GM19455 (cell line): ENCODE results near the gene TMEM126B.
"Not testable (repeated sequence)": the region's sequence is repeated elsewhere in the genome, so short reads cannot be mapped to it uniquely, and the experiment has no call there.

Experiments used
- ATAC-seq: cut with Tn5 transposase; IDR thresholded peaks from one replicate; pipeline ENCODE4 v1.9.1; 2021; ENCODE audit not compliant: unreplicated experiment

The TMEM126B gene

DNA sequence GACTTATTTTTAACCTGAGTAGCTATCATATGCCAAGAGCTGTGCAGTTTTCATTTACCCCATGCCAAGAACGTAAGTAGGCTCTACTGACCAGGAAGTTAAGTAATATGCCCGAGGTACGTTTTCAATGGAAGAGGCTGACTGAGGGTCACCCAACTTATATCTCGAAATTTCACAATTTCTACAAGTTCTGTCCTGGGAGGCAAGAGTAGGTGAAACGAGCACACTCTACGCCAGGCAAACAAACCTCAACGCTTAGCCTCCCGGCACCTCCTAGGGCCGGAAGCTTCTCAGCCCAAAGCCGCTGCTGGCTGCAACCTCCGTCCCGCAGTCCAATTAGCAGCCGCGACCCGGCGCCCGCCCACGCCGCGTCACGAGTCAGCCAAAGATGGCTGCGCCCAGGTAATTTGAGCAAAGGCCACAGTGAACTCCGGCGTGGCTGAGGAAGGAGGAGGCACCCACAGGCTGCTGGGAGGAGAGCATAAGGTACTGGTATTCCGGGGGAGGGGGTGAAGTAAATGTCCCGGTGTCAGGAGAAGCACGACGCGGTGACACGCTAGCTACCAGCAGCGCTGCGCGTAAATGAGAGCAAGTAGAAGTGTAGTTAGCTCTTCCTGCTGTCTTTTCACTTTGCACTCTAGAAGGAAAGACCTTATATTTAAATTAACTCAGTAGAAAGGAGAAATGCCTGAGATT lies 19.4 kb downstream of the TMEM126B start, which contains the start of gene TMEM126A:
Gene TMEM126A, plus strand, starts transcription at position 364 of the 696 bp plus-strand sequence. CDS start 2,289 bp downstream, outside the sequence.
- peak; percentile 99 for ATAC-seq

DNA sequence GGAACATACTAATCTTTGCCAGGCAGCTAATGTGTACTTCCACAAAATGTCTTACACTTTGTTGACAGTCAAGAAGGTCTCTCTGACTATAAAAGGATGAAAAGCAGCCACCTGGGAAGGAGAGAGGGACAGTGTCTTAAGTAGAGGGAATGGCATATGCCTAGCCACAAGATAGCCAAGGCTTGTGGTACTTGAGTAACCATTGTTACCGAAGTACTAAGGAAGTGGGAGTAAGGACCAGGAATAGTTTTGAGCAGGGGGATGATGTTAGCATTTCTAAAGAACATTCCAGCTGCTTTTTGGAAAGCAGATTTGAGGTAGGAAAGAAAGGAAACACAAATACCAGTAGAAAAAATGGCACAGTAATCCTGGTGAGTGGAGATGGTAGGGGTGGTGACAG lies 22.7 kb downstream of the TMEM126B start:
- ATAC-seq: no peak

DNA sequence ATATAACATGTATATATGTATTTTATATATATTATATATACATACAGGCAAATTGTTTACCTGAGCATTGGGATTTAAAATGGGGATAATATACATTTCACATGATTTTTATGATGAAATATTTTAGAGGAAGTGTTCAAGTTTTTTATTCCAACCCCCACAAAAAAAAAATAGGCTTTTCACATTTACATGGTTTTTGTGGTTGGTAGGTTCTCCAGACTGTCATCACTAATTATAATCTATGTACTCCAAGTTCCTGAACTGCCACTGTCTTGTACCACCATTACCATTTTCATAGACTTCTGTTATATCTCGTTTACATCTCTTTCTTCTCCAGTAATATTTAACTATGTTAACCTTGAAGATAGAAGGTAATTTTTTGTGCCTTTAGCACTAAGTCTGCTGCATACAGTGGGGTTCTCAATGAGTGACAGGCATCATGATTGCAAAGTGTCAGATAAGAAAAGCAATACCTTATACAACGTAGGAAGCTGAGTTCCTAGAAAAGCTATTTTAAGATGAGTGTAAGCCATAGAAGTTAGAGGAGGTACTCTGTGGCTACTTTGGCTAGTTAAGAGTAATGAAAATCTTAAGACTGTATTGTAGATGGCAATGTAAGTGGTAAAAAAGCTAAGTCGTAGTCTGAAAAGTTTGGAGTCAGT lies 24.5 kb downstream of the TMEM126B start:
- ATAC-seq: no peak

DNA sequence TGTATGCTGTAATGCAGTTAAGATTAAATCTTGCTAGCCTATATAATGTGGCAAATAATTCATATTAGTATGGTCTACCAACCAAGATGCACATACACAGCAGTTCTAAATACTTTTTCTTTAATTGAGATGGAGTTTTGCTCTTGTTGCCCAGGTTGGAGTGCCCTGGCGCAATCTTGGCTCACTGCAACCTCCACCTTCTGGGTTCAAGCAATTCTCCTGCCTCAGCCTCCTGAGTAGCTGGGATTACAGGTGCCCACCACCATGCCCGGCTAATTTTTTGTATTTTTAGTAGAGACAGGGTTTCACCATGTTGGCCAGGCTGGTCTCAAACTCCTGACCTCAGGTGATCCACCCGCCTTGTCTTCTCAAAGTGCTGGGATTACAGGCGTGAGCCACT lies 25.9 kb downstream of the TMEM126B start:
- ATAC-seq: not testable (repeated sequence)

DNA sequence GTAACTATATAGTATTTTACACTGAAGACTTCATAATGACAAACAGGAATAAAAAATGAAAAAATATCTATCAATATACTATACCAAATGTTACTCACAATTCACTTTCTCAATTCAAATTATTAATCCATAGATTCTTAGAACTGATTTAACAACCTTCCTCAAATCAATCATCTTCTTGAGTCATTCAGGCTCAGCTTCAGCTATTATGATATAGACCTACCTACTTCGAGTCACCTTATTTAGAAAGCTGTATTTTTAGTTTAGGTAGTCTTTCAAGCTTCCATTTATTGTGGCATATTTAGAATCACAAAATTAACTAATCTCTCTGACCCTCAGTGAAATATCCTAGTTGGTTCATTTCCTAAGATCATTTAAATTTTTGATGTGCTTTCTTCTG lies 28.4 kb downstream of the TMEM126B start:
- no peak for ATAC-seq

DNA sequence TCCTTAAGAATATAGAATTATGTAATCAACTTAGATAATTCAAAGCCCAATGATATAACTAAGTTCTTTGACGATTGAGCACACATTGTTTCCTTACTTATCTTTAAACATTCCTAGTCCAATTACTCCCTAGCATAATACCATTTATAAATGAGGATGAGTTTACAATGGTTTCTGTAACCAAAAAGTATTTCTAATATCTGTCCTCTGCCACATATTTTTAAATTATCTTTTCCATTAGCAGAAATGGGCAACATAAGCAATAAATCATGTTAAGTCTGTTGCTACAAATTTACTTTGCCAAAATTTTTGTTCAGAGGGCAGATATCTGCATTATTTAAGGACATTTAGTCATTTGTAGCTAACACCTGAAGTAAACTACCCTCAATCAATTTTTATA lies 29.8 kb downstream of the TMEM126B start:
- no peak for ATAC-seq

DNA sequence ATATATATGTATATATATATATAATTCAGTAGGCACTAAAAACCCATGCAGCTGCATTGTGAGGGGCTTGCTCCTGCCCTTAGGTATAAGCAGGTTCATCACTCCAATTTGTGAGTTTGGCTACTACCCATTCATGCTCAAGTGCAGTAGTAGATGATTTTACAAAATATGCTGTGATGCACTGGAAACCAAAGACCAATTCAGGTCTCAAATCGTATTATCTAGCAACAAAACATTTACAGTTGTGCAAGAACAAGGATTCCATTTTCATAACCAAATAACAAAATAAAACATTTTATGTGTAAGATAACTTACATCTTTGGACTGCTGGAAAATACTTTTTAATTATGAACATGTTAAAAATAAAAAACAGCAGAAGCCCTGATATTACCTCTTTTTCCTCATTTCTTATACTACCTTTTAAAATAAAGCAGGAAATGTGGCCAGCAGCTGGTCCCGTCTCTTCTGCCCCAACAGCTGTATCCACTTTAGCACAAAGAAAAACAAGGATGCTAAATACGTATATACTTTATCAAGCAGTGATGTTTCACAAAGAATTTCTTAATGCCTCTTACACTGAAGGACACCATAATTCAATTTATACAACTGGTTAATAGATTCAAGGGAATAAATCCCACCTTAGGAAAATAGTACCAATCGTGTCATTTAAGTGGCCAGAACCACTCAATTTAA lies 33.7 kb downstream of the TMEM126B start:
- ATAC-seq: no peak

DNA sequence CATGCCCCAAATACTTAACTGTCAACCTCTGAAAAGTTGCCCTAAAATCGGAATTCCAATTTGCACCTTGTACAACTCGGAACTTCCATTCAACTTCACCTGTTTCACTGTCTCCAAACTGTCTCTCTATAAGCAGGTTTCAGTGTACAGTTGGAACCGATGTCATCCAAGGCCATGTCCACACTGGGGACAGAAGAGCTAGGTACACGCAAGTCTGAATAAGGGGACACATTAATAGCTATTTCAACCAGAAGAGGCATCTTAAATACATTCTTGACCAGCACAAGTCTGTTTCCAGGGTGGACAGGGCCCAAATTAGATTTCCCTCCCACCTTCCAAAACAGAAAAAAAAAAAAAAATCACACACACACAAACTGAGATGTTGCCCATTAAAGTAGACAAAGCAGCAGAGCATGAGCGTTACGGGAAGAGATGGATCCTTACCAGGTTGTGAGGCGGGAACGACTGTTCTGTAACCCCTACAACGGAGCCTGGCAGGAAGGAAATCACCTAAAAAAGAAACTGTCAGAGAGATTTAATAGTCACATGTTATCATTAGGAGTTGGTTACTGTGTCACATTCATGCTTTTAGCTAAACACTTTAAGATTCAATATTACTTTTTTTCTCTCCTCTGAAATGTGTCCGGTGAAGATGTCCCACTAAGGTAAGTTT lies 34.8 kb downstream of the TMEM126B start:
- ATAC-seq: no peak

DNA sequence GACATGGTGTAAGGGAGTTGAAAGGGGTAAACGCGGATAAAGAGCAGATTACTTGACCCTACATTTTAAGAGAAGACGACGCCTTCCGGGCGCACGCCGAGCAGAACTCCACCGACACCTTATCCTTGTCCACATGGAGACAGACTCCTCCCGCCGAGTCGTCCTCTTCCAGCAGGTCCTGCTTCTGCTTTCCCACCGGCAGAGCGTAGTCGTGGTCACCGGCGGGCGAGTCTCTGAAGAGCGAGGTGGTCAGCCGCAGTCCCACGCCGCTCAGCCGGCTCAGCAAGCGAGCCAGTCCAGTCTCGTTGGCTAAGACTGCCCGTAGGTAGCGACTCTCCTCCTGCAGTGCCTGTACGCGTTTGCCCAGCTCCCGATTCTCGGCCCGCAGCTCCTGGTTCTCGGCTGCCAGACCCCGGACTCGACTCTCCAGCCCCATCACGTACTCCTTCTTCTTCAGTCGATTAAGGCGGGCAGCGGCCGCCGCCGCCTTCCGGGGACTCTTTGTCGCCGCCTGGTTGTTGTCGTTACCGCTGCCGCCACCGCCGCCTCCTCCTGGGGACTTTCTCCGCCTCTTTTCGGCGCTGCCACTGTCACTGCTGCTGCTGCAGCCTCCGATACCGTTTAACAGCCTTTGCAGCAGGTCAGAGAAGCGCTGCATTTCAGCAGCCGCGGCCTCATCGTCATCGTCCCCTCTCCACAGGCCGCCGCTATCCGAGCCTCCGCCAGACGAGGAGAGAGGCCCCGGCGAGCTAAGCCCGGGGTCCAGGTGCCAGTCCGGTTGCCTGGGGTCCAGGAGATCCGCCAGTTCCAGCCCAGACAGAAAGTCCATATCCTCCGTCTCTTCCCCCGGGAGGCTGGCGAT lies 35.6 kb downstream of the TMEM126B start:
- peak; percentile 66 for ATAC-seq

DNA sequence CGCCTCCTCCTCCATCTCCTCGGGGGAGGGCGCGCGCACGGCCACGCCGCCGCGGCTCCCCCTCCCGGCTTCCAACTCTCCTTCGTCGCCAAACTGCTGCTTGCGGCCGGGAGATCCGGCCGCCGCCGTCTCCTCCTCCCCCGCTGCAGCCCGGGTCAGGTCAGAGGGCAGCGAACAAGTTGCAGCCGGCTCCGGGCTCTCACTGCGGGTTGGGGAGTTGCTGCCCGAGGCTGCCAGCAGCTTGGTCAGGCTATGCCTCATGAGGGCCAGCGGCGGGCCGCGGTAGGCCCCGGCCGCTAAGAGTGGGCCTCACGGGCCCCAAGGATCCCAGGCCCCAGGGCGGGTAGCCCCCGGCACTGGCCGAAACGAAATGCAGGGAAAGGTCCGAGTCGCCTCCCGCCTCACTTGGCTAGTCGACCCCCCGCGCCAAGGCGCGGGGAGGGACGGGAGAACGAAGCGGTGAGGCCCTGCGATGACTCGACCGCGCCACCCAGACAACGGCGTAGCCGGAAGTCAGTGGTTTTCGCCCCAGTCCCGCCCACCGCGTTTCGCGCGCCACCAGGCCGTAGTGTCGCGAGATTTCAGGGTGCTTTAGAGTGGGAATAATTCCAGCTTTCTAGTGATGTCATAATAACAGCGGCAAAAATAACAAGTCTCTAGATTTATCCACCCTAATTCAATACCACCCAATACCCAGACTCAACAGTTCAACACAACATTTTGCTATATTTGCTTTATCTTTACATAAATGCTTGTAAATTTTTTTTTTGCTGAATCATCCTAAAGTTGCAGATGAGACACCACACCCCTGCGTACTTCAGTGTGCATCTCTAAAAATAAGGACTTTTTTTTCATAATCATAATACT lies 36.5 kb downstream of the TMEM126B start, which contains the start of gene CREBZF:
Gene CREBZF, minus strand, starts transcription at position 515 of the 867 bp plus-strand sequence. Its CDS starts 254 bp downstream, at position 261.
- ATAC-seq: peak; percentile 92

DNA sequence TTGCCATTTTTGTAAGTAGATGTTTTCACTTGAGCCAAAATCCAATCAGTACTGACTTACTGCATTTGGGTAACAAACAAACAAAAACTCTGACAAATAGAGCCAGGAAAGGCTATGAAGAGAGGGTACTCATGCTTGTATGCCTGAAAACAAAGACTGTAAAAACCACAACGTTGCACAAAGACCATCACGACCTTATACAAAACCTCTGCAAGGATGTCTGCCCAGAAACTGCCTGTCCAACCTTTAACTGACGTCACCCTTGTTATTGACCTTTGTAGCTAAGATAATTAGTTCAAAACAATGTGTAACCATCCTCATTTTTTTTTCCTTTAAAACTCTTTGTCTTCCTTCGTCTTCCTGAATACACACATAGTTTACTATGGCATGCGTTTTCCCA lies 37.3 kb downstream of the TMEM126B start:
- no peak for ATAC-seq

DNA sequence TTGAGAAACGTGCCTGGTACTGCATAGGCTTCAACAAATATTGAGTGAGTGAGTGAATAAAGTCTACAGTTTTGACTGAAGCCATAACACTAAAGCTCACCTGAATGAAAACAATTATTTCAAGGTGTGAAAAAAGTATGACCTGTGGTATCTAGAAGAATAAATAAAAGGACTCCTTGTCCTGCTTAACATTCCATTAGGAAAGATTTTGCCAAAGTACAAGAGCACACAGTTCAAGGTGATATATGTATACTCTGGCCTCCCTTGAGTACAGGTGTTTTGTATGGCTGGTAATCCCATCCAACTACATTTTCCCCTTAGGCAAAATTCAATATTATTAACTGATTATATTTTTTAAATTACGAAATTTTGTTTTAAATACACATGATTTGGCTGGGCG lies 38.3 kb downstream of the TMEM126B start:
- ATAC-seq: no peak

DNA sequence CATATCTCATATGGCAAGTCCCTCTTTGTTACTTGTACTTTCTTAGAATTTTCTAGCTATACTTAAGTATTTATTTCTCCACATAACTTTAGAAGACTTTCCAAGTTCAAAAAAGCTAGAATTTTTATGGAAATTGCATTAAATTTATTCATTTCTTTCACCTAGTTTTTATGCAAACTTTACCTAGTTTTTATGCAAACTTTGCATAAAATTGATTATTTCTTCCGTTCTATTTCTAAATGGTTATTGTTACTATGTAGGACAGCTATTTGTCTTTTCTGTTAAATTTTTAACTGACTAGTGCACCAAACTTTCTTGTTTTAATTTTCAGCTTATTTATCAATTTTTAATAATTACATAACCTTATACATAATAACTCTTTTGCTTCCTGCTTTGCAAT lies 39.8 kb downstream of the TMEM126B start:
- ATAC-seq: no peak

DNA sequence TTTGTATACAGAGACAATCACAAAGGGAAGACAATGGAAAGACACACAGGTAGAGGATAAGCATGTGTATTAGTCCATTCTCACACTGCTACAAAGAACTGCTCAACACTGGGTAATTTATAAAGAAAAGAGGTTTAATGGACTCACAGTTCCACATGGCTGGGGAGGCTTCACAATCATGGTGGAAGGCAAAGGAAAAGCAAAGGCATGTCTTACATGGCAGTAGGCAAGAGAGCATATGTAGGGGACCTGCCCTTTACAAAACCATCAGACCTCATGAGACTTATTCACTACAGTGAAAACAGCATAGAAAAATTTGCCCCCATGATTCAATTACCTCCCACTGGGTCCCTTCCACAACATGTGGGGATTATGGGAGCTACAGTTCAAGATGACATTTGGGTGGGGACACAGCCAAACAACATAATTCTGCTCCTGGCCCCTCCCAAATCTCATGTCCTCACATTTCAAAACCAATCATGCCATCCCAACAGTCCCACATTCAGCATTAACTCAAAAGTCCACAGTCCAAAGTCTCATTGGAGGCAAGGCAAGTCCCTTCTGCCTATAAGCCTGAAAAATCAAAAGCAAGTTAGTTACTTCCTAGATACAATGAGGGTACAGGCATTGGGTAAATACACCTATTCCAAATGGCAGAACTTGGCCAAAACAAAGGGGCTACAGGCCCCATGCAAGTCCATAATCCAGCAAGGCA lies 42.7 kb downstream of the TMEM126B start:
- ATAC-seq: not testable (repeated sequence)

DNA sequence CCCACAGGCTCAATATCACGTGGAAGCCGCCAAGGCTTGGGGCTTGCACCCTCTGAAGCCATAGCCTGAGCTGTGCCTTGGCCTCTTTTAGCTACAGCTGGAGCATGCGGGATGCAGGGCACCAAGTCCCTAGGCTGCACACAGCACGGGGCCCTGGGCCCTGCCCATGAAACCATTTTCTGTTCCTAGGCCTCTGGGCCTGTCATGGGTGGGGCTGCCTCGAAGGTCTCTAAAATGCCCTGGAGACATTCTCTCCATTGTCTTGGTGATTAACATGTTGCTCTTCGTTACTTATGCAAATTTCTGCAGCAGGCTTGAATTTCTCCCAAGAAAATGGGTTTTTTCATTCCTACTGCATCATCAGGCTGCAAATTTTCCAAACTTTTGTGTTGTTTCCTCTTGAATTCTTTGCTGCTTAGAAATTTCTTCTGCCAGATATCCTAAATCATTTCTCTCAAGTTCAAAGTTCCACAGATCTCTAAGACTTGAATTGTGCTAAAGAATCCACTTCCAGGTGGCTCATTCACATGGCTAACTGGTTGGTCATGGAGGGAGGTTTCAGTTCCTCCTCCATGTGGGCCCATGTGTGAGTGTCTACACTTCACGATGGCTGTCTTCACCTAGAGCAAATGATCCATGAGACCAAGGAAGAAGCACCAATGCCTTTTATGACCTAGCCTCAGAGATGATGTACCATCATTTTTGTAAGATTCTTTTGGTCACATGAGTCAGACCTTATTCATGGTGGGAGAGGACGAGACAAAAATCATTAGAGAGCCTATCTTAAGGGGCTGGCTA lies 43.9 kb downstream of the TMEM126B start:
- ATAC-seq: no peak

DNA sequence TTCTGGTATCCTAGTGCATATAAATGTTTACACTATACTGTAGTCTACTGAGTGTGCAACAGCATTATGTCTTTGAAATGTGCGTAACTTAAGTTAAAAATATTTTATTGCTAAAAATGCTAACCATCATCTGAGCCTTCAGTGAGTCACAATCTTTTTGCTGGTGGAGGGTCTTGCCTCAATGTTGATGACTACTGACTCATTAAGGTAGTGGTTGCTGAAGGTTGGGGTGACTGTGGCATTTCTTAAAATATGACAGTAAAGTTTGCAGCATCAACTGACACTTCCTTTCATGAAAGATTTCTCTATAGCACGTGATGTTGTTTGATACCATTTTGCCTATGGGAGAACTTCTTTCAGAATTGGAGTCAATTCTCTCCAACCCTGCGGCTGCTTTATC lies 45.0 kb downstream of the TMEM126B start:
- no peak for ATAC-seq

DNA sequence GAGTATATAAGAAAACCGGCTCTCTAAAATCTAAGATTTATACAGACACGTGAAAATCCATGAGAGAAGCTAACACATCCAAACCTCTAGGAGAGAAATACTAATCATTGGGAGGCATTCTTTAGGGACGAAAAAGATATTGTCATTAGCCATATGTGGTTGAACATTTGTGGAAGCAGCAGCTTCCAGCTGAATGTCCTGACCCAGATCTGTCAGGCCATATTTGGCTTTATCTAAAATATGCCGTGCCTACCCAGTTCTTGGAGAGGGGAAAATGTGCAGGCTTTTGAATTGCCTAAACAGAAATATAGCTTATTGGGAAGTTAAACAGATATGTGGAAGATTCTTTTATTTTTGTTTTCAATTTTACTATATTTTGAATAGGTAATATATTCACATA lies 51.2 kb downstream of the TMEM126B start:
- no peak for ATAC-seq

DNA sequence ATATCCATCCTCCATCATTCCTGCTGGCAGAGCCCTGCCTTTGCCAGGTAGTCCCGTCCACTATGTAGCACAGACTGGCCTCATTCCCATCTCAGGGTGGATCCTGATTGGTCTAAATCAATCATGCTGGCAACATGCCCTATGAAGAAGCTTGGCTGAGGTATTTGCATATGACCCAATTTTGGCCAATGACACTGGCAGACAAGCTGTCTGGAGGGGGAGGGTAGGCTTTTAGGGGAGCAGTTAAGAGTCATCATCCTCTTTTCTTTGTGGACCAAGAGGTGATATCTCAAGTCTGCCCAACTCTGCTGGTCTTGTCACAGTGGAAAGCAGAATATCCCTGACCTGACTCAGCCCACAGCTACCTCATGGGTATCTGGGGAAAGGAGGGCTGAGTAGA lies 52.5 kb downstream of the TMEM126B start:
- ATAC-seq: no peak
